ENCODE results near the gene ERBIN.

ERBIN gene

GRCh38 chr5:65916066-65916465 is 10.3 kb upstream of the ERBIN start:
- H3K4me3 ChIP-seq (ENCODE audit: low read depth, low read length), result no peak overlapping the region
- TF ChIP-seq CTCF (IDR thresholded peaks at IDR 0.05; ENCODE audit: borderline replicate concordance, insufficient read depth, low read depth, low read length), result no peak

- TF ChIP-seq CTCF (IDR thresholded peaks at IDR 0.05; ENCODE audit: borderline replicate concordance, insufficient read depth, low read depth, low read length), result no peak
- no peak overlapping the region for H3K4me3 ChIP-seq (ENCODE audit: low read depth, low read length)
Measured at GRCh38 chr5:65916636-65917035, 9.7 kb upstream of the ERBIN start.

- no peak overlapping the region for H3K4me3 ChIP-seq (ENCODE audit: low read depth, low read length)
- TF ChIP-seq CTCF (IDR thresholded peaks at IDR 0.05; ENCODE audit: borderline replicate concordance, insufficient read depth, low read depth, low read length), result no peak
Measured at GRCh38 chr5:65919773-65920172, 6.6 kb upstream of the ERBIN start.

GRCh38 chr5:65923339-65923738 is 3.0 kb upstream of the ERBIN start:
- TF ChIP-seq CTCF (IDR thresholded peaks at IDR 0.05; ENCODE audit: borderline replicate concordance, insufficient read depth, low read depth, low read length), result no peak
- no peak overlapping the region for H3K4me3 ChIP-seq (ENCODE audit: low read depth, low read length)

- no peak for TF ChIP-seq CTCF (IDR thresholded peaks at IDR 0.05; ENCODE audit: borderline replicate concordance, insufficient read depth, low read depth, low read length)
- H3K4me3 ChIP-seq (ENCODE audit: low read depth, low read length), result peak overlapping the region; percentile 84
Measured at GRCh38 chr5:65924366-65925043, 1.9 kb upstream of the ERBIN start.

GRCh38 chr5:65925044-65925600 is 1.3 kb upstream of the ERBIN start:
- no peak for TF ChIP-seq CTCF (IDR thresholded peaks at IDR 0.05; ENCODE audit: borderline replicate concordance, insufficient read depth, low read depth, low read length)
- H3K4me3 ChIP-seq (ENCODE audit: low read depth, low read length), result peak overlapping the region; percentile 84

- H3K4me3 ChIP-seq (ENCODE audit: low read depth, low read length), result peak overlapping the region; percentile 84
- peak; percentile 54; the same call in 1 of the 2 replicates for TF ChIP-seq CTCF (IDR thresholded peaks at IDR 0.05; ENCODE audit: borderline replicate concordance, insufficient read depth, low read depth, low read length)
Measured at GRCh38 chr5:65925601-65926275, 637 bp upstream of the ERBIN start.

Data from GM12875 (cell line).